ENCODE results near the gene ACAN.

GRCh38 chr15:88775776-88776175 is 27.5 kb upstream of the ACAN start:
- TF ChIP-seq, protein P1, sequence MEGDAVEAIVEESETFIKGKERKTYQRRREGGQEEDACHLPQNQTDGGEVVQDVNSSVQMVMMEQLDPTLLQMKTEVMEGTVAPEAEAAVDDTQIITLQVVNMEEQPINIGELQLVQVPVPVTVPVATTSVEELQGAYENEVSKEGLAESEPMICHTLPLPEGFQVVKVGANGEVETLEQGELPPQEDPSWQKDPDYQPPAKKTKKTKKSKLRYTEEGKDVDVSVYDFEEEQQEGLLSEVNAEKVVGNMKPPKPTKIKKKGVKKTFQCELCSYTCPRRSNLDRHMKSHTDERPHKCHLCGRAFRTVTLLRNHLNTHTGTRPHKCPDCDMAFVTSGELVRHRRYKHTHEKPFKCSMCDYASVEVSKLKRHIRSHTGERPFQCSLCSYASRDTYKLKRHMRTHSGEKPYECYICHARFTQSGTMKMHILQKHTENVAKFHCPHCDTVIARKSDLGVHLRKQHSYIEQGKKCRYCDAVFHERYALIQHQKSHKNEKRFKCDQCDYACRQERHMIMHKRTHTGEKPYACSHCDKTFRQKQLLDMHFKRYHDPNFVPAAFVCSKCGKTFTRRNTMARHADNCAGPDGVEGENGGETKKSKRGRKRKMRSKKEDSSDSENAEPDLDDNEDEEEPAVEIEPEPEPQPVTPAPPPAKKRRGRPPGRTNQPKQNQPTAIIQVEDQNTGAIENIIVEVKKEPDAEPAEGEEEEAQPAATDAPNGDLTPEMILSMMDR (IDR thresholded peaks at IDR 0.05; ENCODE audit: low read length): no peak
- TF ChIP-seq EZH2 (optimal IDR thresholded peaks at IDR 0.05; ENCODE audit: low read depth, low read length): no peak
- no peak for TF ChIP-seq EZH2phosphoT487 (IDR thresholded peaks at IDR 0.05; ENCODE audit: low read length)

Measured in MM.1S (cell line).